IMR-90 (cell line): ENCODE data around the gene PIGU.

Source experiments
- MXI1 ChIP-seq: IDR thresholded peaks from 2 replicates; pipeline ENCODE4 v1.6.1; 2012; ENCODE audit warnings: low read depth, mild to moderate bottlenecking, low read length, moderate library complexity, borderline replicate concordance
- POLR2A ChIP-seq: IDR thresholded peaks from 2 replicates; pipeline ENCODE4 v1.6.1; 2012; ENCODE audit warnings: mild to moderate bottlenecking, low read depth, low read length
- RCOR1 ChIP-seq: IDR thresholded peaks from 2 replicates; pipeline ENCODE4 v1.6.1; 2012; ENCODE audit warnings: mild to moderate bottlenecking, low read length, improper control_type of control experiment; ENCODE audit not compliant: insufficient replicate concordance
- TF ChIP-seq, protein P1 (sequence below): conservative IDR thresholded peaks from 2 replicates; pipeline ENCODE4 v1.5.1; 2012; ENCODE audit warnings: mild to moderate bottlenecking, low read depth, low read length, improper control_type of control experiment
- TF ChIP-seq, protein P2 (sequence below): fragments of 150-350 bp; IDR thresholded peaks from 2 replicates; pipeline ENCODE4 v1.6.1; 2017; ENCODE audit warnings: mild to moderate bottlenecking, antibody characterized with exemption, low read length, low read depth

DNA sequence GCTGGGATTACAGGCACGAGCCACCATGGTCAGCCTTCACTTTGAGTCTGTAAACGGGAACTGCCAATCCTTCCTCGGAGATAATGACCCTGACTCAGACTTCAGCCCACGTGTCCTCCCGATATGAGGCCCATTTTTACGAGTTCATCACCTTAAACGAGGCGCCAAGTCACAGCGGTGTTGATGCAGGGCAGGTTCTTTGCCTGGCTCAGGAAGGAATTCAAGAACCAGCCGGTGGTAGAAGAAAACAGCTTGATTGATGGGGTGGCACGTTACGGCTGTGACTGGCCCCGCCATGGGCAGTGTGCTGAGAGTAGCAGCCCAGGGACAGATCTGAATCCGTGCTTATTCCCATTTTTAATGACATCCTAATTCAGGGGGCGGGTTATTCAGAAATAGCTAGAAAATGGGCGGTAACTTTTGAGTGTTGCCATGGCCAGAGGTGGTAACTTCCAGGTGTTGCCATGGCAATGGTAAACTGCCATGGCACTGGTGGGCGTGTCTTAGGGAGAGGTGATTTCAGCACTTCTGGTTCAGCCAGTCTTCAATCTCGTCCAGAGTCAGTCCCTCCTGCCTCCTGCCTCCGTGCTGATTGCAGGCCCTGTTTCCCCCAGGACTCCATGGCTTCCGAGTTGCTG, 127.5 kb downstream of the PIGU start:
- TF ChIP-seq, protein P1, sequence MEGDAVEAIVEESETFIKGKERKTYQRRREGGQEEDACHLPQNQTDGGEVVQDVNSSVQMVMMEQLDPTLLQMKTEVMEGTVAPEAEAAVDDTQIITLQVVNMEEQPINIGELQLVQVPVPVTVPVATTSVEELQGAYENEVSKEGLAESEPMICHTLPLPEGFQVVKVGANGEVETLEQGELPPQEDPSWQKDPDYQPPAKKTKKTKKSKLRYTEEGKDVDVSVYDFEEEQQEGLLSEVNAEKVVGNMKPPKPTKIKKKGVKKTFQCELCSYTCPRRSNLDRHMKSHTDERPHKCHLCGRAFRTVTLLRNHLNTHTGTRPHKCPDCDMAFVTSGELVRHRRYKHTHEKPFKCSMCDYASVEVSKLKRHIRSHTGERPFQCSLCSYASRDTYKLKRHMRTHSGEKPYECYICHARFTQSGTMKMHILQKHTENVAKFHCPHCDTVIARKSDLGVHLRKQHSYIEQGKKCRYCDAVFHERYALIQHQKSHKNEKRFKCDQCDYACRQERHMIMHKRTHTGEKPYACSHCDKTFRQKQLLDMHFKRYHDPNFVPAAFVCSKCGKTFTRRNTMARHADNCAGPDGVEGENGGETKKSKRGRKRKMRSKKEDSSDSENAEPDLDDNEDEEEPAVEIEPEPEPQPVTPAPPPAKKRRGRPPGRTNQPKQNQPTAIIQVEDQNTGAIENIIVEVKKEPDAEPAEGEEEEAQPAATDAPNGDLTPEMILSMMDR: no peak
- TF ChIP-seq RCOR1 (no peak), MXI1 (no peak), POLR2A (no peak)
- TF ChIP-seq, protein P2, sequence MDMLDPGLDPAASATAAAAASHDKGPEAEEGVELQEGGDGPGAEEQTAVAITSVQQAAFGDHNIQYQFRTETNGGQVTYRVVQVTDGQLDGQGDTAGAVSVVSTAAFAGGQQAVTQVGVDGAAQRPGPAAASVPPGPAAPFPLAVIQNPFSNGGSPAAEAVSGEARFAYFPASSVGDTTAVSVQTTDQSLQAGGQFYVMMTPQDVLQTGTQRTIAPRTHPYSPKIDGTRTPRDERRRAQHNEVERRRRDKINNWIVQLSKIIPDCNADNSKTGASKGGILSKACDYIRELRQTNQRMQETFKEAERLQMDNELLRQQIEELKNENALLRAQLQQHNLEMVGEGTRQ: no peak
